CD14-positive monocyte (primary cell): ENCODE results near the gene KIF3B. TPM values are rescaled to one million over a fixed set of nuclear protein-coding genes. Genes with fewer than 3 reads are reported as not detected.

Source experiments
- DNase-seq, 3 donors: peaks; one replicate each; pipeline ENCODE4 v3.0.0-alpha.2; 2011 to 2022
- H2AFZ ChIP-seq: 2 replicates; pipeline ENCODE4 v1.6.0; 2012; ENCODE audit warnings: mild to moderate bottlenecking, low read depth, low read length, inconsistent platforms; ENCODE audit not compliant: insufficient read depth, poor library complexity, severe bottlenecking
- H3K27ac ChIP-seq, 2 donors: 1 replicate in 1 of 2; 2 replicates in 1 of 2; pipeline ENCODE4 v1.5.1; 2012 to 2013; ENCODE audit warnings: low read length in 2 of 2, control low read depth in 1 of 2, inconsistent platforms in 1 of 2, low read depth in 1 of 2, mild to moderate bottlenecking in 1 of 2
- H3K27me3 ChIP-seq, 2 donors: one replicate each; pipeline versions ENCODE4 v1.6.0 to v1.6.1; 2011 to 2013; ENCODE audit warnings: low read length in 2 of 2; ENCODE audit not compliant: control insufficient read depth in 2 of 2, insufficient read depth in 2 of 2
- H3K36me3 ChIP-seq, 2 donors: replicated peaks in 1 of 2; 1 replicate in 1 of 2; 2 replicates in 1 of 2; pipeline versions ENCODE4 v1.5.1 to v1.6.1; 2012 to 2013; ENCODE audit warnings: low read length in 2 of 2, control low read depth in 1 of 2, inconsistent platforms in 1 of 2, mild to moderate bottlenecking in 1 of 2; ENCODE audit not compliant: insufficient read depth in 2 of 2, control insufficient read depth in 1 of 2
- H3K4me1 ChIP-seq, 2 donors: 1 replicate in 1 of 2; 2 replicates in 1 of 2; pipeline versions ENCODE4 v1.5.1 to v1.6.1; 2012 to 2013; ENCODE audit warnings: low read length in 2 of 2, control low read depth in 1 of 2, inconsistent platforms in 1 of 2, mild to moderate bottlenecking in 1 of 2, moderate library complexity in 1 of 2; ENCODE audit not compliant: insufficient read depth in 2 of 2, control insufficient read depth in 1 of 2
- H3K4me2 ChIP-seq: replicated peaks from 2 replicates; pipeline ENCODE3; 2012; ENCODE audit warnings: low read length, moderate library complexity, mild to moderate bottlenecking; ENCODE audit not compliant: poor library complexity, severe bottlenecking; ENCODE audit errors: extremely low read depth
- H3K4me3 ChIP-seq, 3 experiments: fragments of 200-600 bp in 1 of 3; sonication (generic) in 1 of 3; replicated peaks in 1 of 3; 1 replicate in 2 of 3; 2 replicates in 1 of 3; pipeline ENCODE4 v1.5.1; 2011 to 2013; ENCODE audit warnings: low read length in 3 of 3, mild to moderate bottlenecking in 3 of 3, control low read depth in 2 of 3, low read depth in 2 of 3, inconsistent platforms in 1 of 3, moderate library complexity in 1 of 3
- H3K79me2 ChIP-seq: 2 replicates; pipeline ENCODE4 v1.6.0; 2012; ENCODE audit warnings: mild to moderate bottlenecking, control low read depth, inconsistent platforms, low read length, moderate library complexity; ENCODE audit not compliant: insufficient read depth
- H3K9ac ChIP-seq: 2 replicates; pipeline ENCODE4 v1.6.0; 2017; ENCODE audit warnings: low read length, mild to moderate bottlenecking; ENCODE audit not compliant: insufficient read depth, poor library complexity, severe bottlenecking
- H3K9me3 ChIP-seq, 2 donors: replicated peaks in 1 of 2; 1 replicate in 1 of 2; 2 replicates in 1 of 2; pipeline versions ENCODE4 v1.5.1 to v1.6.1; 2012 to 2013; ENCODE audit warnings: low read length in 2 of 2, control low read depth in 1 of 2; ENCODE audit not compliant: control insufficient read depth in 1 of 2, insufficient read depth in 1 of 2
- H4K20me1 ChIP-seq: 2 replicates; pipeline ENCODE4 v1.6.0; 2012; ENCODE audit warnings: mild to moderate bottlenecking, low read length, control low read depth, moderate library complexity; ENCODE audit not compliant: insufficient read depth
- H3K27ac Mint-ChIP-seq, 7 donors: one replicate each; pipeline ENCODE4 v1.8.0; 2020; ENCODE audit warnings: mild to moderate bottlenecking in 7 of 7, mixed read lengths in 7 of 7, moderate library complexity in 6 of 7, inconsistent platforms in 2 of 7
- H3K27me3 Mint-ChIP-seq, 3 donors: one replicate each; pipeline ENCODE4 v1.8.0; 2021 to 2022; ENCODE audit warnings: low read depth in 3 of 3, mild to moderate bottlenecking in 3 of 3, mixed read lengths in 3 of 3, moderate library complexity in 3 of 3, inconsistent platforms in 1 of 3
- H3K36me3 Mint-ChIP-seq, 2 donors: one replicate each; pipeline ENCODE4 v1.8.0; 2020; ENCODE audit warnings: mixed read lengths in 2 of 2, inconsistent platforms in 1 of 2, mild to moderate bottlenecking in 1 of 2
- H3K4me1 Mint-ChIP-seq: one replicate; pipeline ENCODE4 v1.8.0; 2020; ENCODE audit warnings: mild to moderate bottlenecking, mixed read lengths
- H3K4me3 Mint-ChIP-seq, 2 donors: one replicate each; pipeline ENCODE4 v1.8.0; 2020; ENCODE audit warnings: mild to moderate bottlenecking in 2 of 2, mixed read lengths in 2 of 2, moderate library complexity in 1 of 2
- H3K9me3 Mint-ChIP-seq, 7 donors: one replicate each; pipeline ENCODE4 v1.8.0; 2020 to 2022; ENCODE audit warnings: mixed read lengths in 7 of 7, mild to moderate bottlenecking in 6 of 7, moderate library complexity in 6 of 7, inconsistent platforms in 2 of 7
- WGBS: methylation state at CpG from one replicate; pipeline ENCODE4 v1.1.5; 2013; ENCODE audit warnings: missing lambda C conversion rate; ENCODE audit not compliant: insufficient coverage; 5-methylcytosine and 5-hydroxymethylcytosine counted together
- intact Hi-C, 2 donors: fragments of 100-400 bp; cut with micrococcal nuclease; formaldehyde crosslinking; loops; one replicate each; pipeline versions ENCODE4 v1.15.0 to v1.15.1; 2023
- polyA plus RNA-seq, 3 donors: library from polyadenylated mRNA; depleted of rRNA in 1 of 3; unstranded in 2 of 3; stranded (reverse) in 1 of 3; fragments of 300-500 nt in 2 of 3; fragments of >200 nt in 1 of 3; fragmentation: Illumina TruSeq in 2 of 3; gene quantifications; 1 replicate in 2 of 3; 2 replicates in 1 of 3; pipeline ENCODE4 v1.2.3, GENCODE V29; 2012 to 2021
- TF ChIP-seq, protein P1 (sequence below): fragments of 200-600 bp; IDR thresholded peaks from one replicate; pipeline ENCODE4 v1.8.0; 2022; ENCODE audit warnings: antibody characterized with exemption, mild to moderate bottlenecking

KIF3B gene
- polyA plus RNA-seq, 3 donors, result 1.5 to 7.5 (median 3.4) TPM

DNA sequence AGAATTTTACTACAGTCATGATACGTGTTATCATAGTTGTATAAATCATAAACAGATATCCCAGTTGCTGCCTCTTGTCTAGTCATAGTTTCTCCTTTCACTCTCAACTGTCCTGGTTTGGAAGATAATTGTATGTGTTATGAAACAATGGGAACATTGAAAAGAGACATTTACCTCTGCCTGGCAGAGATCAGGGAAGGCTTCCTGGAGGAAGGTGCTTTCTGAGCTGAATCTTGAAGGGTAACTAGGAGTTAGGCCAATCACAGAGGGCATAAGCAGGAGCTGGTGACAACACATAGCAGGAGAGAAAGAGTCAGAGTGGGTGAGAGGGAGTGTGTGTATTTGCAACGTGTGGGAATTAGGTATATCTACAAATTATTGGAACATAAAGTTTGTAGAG, 86.0 kb downstream of the KIF3B start:
- Histone ChIP-seq H4K20me1 (peaks cover 93% of the 10 kb centered on the region), H3K4me3 (no peak overlapping the region), H3K9ac (no peak overlapping the region), H3K4me2 (no peak overlapping the region), H3K27ac (peak overlapping the region in 1 of 2 donors; percentile 10), H3K27me3 (no peaks in the 10 kb centered on the region), H3K9me3 (no peaks in the 10 kb centered on the region), H3K36me3 (peaks cover 8 to 18% of the 10 kb centered on the region in 2 donors), H3K79me2 (peaks cover 99% of the 10 kb centered on the region), H2AFZ (no peak overlapping the region), H3K4me1 (peaks cover 15 to 23% of the 10 kb centered on the region in 2 donors)
- Mint-ChIP-seq H3K9me3 (no peaks in the 10 kb centered on the region), H3K4me1 (peaks cover 42% of the 10 kb centered on the region), H3K36me3 (peaks cover 20 to 22% of the 10 kb centered on the region in 2 donors), H3K4me3 (no peak overlapping the region), H3K27ac (peak overlapping the region in 5 of 7 donors; percentile 2 to 51 (median 38)), H3K27me3 (no peaks in the 10 kb centered on the region)
- no peak for DNase-seq
- TF ChIP-seq, protein P1, sequence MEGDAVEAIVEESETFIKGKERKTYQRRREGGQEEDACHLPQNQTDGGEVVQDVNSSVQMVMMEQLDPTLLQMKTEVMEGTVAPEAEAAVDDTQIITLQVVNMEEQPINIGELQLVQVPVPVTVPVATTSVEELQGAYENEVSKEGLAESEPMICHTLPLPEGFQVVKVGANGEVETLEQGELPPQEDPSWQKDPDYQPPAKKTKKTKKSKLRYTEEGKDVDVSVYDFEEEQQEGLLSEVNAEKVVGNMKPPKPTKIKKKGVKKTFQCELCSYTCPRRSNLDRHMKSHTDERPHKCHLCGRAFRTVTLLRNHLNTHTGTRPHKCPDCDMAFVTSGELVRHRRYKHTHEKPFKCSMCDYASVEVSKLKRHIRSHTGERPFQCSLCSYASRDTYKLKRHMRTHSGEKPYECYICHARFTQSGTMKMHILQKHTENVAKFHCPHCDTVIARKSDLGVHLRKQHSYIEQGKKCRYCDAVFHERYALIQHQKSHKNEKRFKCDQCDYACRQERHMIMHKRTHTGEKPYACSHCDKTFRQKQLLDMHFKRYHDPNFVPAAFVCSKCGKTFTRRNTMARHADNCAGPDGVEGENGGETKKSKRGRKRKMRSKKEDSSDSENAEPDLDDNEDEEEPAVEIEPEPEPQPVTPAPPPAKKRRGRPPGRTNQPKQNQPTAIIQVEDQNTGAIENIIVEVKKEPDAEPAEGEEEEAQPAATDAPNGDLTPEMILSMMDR, result no peak
- intact Hi-C loops, result loop anchor here in 1 of 2 donors (10.0 kb wide), 1 partner anchor 451 kb away; the partner anchor contains the start of gene MAPRE1
- WGBS, result no CpG with 5 or more reads among the region's 2 CpGs

DNA sequence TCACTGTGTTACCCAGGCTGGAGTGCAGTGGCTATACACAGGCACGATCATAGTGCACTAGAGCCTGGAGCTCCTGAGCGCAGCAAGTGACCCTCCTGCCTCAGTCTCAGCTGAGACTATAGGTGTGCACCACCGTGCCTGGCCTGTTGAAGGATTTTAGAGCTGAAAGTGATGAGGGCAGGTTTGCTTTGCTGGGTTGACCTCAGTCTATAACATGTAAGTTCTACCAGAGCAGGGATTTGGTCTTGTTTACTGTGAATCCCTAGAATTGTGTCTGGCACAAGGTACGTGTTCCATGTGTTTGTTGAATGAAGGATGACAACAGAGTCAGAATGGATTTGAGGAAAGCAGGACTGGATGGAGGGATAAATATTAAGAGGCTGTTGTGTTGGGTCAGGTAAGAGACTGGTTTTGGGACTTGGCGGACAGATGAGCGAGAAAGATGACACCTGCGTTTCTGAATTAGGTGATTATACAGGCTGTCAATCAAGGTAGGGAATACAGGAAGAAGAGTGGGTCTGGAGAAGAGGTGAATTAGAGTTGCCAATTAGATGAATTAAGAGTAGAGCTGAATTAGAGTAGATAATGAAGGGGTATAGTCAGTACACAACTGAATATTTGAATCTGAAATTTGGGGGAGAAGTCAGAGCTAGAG, 87.2 kb downstream of the KIF3B start:
- no peak overlapping the region for H3K4me2 ChIP-seq
- Mint-ChIP-seq H3K9me3 (no peaks in the 10 kb centered on the region), H3K27ac (peak overlapping the region in 1 of 7 donors; percentile 39), H3K36me3 (peaks cover 24 to 33% of the 10 kb centered on the region in 2 donors), H3K4me1 (peaks cover 37% of the 10 kb centered on the region), H3K27me3 (no peaks in the 10 kb centered on the region), H3K4me3 (no peak overlapping the region)
- TF ChIP-seq, protein P1, result no peak
- no peaks in the 10 kb centered on the region for H3K9me3 ChIP-seq
- H3K9ac ChIP-seq, result no peak overlapping the region
- H3K4me1 ChIP-seq, result peaks cover 8 to 13% of the 10 kb centered on the region in 2 donors
- no peak for DNase-seq
- peaks cover 87% of the 10 kb centered on the region for H4K20me1 ChIP-seq
- intact Hi-C loops, result loop anchor here in 1 of 2 donors (10.0 kb wide), 1 partner anchor 450 kb away; the partner anchor contains the start of gene MAPRE1
- H3K27me3 ChIP-seq, result no peaks in the 10 kb centered on the region
- peaks cover 16 to 30% of the 10 kb centered on the region in 2 donors for H3K36me3 ChIP-seq
- H3K4me3 ChIP-seq, result no peak overlapping the region
- 96% methylated on average over 7 of the region's 7 CpGs for WGBS
- H3K79me2 ChIP-seq, result peaks cover 99% of the 10 kb centered on the region
- H2AFZ ChIP-seq, result no peak overlapping the region
- no peak overlapping the region for H3K27ac ChIP-seq
